Osteocyte (in vitro differentiated cells): ENCODE measurements around the gene COL19A1. TPM values are rescaled to one million over a fixed set of nuclear protein-coding genes. Genes with fewer than 3 reads are reported as not detected.

Experiments
- DNase-seq: peaks from one replicate; pipeline ENCODE4 v3.0.0; 2021; ENCODE audit warnings: mixed read lengths; ENCODE audit not compliant: unreplicated experiment; ENCODE audit errors: extremely low spot score
- H3K27ac Mint-ChIP-seq: one replicate; pipeline ENCODE4 v1.8.0; 2021; ENCODE audit warnings: mild to moderate bottlenecking, mixed read lengths; ENCODE audit not compliant: unreplicated experiment
- H3K27me3 Mint-ChIP-seq: one replicate; pipeline ENCODE4 v1.8.0; 2021; ENCODE audit warnings: mixed read lengths; ENCODE audit not compliant: unreplicated experiment
- H3K36me3 Mint-ChIP-seq: one replicate; pipeline ENCODE4 v1.8.0; 2021; ENCODE audit warnings: mixed read lengths; ENCODE audit not compliant: unreplicated experiment
- H3K4me1 Mint-ChIP-seq: one replicate; pipeline ENCODE4 v1.8.0; 2021; ENCODE audit warnings: mixed read lengths; ENCODE audit not compliant: unreplicated experiment
- H3K4me3 Mint-ChIP-seq: one replicate; pipeline ENCODE4 v1.8.0; 2021; ENCODE audit warnings: mild to moderate bottlenecking, moderate library complexity, mixed read lengths; ENCODE audit not compliant: unreplicated experiment
- H3K9me3 Mint-ChIP-seq: one replicate; pipeline ENCODE4 v1.8.0; 2021; ENCODE audit warnings: mixed read lengths; ENCODE audit not compliant: unreplicated experiment
- CTCF ChIP-seq: fragments of 200-600 bp; sonication (generic); IDR thresholded peaks from 2 replicates; pipeline ENCODE4 v1.5.0; 2021; ENCODE audit warnings: antibody characterized with exemption, mild to moderate bottlenecking, moderate library complexity
- total RNA-seq: library from RNA; stranded (reverse); gene quantifications from 2 replicates; pipeline ENCODE4 v1.2.1, GENCODE V29; 2021

COL19A1 gene
- total RNA-seq, 1 donor from 2014 or later, result not detected

GRCh38 chr6:69900869-69901268 is 34.5 kb downstream of the COL19A1 start:
- no peaks in the 10 kb centered on the region for H3K36me3 Mint-ChIP-seq
- no peak overlapping the region for H3K4me3 Mint-ChIP-seq
- TF ChIP-seq CTCF, result no peak
- no peaks in the 10 kb centered on the region for H3K4me1 Mint-ChIP-seq
- H3K9me3 Mint-ChIP-seq, result no peaks in the 10 kb centered on the region
- H3K27ac Mint-ChIP-seq, result no peak overlapping the region
- DNase-seq, result no peak
- no peaks in the 10 kb centered on the region for H3K27me3 Mint-ChIP-seq

GRCh38 chr6:69901361-69901760 is 35.0 kb downstream of the COL19A1 start:
- no peaks in the 10 kb centered on the region for H3K9me3 Mint-ChIP-seq
- no peak overlapping the region for H3K4me3 Mint-ChIP-seq
- TF ChIP-seq CTCF, result no peak
- no peak for DNase-seq
- no peak overlapping the region for H3K27ac Mint-ChIP-seq
- no peaks in the 10 kb centered on the region for H3K36me3 Mint-ChIP-seq
- no peaks in the 10 kb centered on the region for H3K27me3 Mint-ChIP-seq
- H3K4me1 Mint-ChIP-seq, result no peaks in the 10 kb centered on the region

- H3K27ac Mint-ChIP-seq, result no peak overlapping the region
- no peak for DNase-seq
Observed at GRCh38 chr6:69907981-69908498, 41.7 kb downstream of the COL19A1 start.

GRCh38 chr6:69913361-69913760 is 47.0 kb downstream of the COL19A1 start:
- Mint-ChIP-seq H3K27ac (no peak overlapping the region), H3K4me3 (no peak overlapping the region), H3K9me3 (no peaks in the 10 kb centered on the region), H3K27me3 (no peaks in the 10 kb centered on the region), H3K36me3 (no peaks in the 10 kb centered on the region), H3K4me1 (peaks cover 14% of the 10 kb centered on the region)
- no peak for TF ChIP-seq CTCF
- no peak for DNase-seq

More at GRCh38 chr6:69907981-69908498, 41.7 kb downstream of the COL19A1 start:
- Mint-ChIP-seq H3K27me3 (no peaks in the 10 kb centered on the region), H3K4me1 (peaks cover 5% of the 10 kb centered on the region), H3K4me3 (no peak overlapping the region), H3K9me3 (no peaks in the 10 kb centered on the region), H3K36me3 (no peaks in the 10 kb centered on the region)
- no peak for TF ChIP-seq CTCF

- no peak for DNase-seq
- H3K27ac Mint-ChIP-seq, result no peak overlapping the region
- no peaks in the 10 kb centered on the region for H3K36me3 Mint-ChIP-seq
- TF ChIP-seq CTCF, result peak; percentile 10
- H3K27me3 Mint-ChIP-seq, result no peaks in the 10 kb centered on the region
- H3K4me3 Mint-ChIP-seq, result no peak overlapping the region
- H3K9me3 Mint-ChIP-seq, result no peaks in the 10 kb centered on the region
- peaks cover 14% of the 10 kb centered on the region for H3K4me1 Mint-ChIP-seq
Observed at GRCh38 chr6:69914015-69914485, 47.7 kb downstream of the COL19A1 start.
